ENCODE measurements around the gene C19orf85. TPM values are rescaled to one million over a fixed set of nuclear protein-coding genes. Genes with fewer than 3 reads are reported as not detected.
A peak's percentile ranks its signal among the peaks of the same experiment; 100 is the strongest.

C19orf85 gene
- total RNA-seq, 1 experiment from 2014 or later: not detected

DNA sequence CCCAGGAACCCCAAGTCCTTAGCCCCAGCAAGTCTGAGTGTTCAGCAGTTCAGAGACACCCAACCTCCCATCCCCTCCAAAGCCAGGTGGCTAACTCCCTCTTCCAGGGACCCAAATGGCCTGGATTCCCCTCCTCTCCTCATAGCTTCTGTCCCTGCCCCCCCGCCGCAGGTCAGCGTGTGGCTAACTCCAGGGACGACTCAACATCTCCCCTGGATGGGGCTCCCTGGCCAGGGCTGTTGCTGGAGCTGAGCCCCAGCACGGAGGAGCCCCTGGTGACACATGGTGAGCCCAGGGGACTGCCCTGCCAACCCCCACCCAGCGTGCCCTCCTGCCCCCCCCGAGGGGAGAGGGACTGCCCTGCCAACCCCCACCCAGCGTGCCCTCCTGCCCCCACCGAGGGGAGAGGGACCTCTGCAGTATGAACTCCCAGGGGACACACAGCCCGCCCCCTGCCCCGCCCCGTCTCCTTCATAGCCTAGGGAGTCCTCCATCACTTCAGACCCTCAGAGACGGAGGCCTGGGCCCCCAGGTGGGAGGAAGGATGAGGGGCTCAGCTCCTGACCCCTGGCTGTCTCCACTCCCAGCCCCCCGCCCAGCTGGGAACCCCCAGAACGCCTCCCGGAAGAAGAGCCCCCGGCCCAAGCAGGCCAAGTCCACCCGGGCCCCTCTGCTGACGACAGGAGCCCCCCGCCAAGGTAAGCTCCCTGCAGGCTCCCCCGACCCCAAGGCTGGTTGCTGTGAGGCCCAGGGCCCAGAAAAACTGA is 25.3 kb upstream of the C19orf85 start:
- no peak for DNase-seq (ENCODE audit: low spot score)

DNA sequence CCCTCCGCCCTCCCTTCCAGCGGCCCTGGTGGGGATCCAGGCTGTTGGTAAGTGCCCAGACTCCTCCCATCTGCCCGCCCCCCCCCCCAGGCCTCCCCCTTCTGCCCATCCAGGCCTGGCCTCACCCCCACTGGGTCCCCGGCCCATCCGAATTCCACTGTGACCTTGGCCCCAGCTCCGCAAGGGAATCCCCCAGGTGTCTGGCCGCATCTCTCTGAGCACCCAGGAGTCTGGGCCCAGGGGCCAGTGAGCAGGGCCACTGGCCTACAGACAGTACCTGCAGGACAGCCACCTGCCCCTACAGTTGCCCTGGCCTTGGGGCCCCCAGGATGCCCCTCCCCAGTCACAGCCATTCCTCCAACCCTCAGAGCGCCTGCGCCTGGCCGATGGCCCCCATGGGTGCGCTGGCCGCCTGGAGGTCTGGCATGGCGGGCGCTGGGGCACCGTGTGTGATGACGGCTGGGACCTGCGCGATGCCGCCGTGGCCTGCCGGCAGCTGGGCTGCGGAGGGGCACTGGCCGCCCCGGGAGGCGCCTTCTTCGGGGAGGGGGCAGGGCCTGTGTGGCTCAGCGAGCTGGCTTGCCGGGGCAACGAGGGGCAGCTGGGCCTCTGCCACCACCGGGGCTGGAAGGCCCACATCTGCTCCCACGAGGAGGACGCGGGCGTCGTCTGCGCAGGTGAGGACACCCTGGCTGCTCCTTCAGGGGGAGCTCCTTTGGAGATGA is 24.6 kb upstream of the C19orf85 start:
- DNase-seq (ENCODE audit: low spot score): no peak

DNA sequence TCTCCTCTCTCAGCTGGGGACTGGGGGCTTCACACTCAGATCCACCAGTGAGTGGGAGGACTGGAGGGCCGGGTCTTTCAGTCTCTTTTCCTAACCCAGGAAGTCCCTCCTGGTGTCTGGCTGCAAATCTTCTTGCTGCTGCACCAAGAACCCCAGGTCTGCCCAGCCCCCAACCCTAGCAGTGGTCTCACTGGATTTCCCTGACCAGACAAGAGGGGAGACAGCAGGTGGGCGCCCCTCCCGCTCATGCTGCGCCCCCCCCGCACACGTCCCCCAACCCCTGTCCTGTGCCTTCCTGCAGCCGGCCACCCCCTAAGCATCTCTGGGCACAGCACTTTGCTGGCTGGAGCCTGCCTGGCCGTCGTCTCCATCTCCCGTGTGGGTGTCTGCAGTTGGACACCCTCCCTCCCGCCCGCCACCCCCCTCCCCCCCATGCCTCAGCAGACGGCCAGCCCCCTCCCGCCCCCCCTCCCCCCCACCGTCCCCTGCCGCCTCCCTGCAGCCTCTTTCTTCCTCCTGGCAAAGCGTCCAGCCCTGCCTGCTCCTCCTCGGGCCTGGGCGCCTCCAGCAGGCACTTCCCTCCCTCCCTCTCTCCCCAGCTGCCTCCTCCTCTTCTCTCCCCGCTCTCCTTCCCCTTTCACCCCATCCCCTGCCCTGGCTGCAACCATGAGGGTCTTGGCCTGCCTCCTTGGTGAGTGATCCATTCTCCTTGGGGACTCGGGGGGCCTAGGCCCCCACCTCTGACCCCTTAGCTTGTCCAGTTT is 23.6 kb upstream of the C19orf85 start, which contains the start of gene SSC5D:
SSC5D (plus strand) TSS at position 513 of the 764 bp plus-strand sequence; CDS start at position 667, 154 bp downstream.
- DNase-seq (ENCODE audit: low spot score): no peak

DNA sequence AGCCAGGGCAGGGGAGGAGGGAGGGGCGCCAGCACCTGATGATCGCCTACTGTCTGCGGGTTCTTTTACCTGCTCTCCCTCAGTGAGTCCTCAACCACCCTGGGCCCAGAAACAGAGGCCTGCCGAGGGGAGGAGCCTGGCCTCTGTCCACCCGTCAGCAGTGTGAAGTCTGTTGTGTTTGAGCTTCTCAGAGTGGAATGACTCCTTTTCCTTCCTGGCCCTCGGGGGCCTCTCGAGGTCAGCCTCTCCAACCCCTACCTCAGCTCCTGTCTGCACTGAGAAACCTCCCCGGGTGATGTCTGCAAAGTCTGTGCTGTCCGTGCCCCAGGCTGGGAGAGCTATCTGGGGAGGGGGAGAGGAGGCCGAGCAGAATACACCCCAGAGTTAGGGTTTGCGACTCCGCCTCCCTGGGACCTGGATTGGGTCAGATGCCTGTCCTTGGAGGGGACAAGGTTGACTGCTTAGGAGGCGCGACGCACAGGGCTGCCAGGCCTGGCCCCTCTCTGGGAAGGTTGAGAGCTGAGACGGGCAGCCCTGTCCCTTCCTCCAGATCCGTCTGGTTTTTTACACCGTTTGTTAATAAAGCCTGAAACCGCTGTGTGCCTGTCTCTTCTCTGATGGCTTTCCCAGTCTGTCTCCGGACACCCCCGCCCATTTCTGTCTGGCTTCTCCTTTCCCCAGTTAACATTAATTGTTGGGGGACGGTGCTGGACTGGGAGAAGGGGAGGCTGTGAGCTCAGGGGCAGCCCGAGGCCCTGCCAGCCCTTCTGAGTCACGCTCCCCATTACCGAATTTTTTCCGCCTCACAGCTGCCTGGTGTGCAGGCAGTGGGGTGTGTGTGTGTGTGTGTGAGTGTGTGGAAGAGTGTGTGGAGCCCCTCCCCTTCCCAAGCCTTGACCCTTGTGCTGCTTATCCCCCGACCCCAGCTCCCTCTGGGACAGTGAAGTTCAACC is 22.7 kb upstream of the C19orf85 start:
- DNase-seq (ENCODE audit: low spot score): peak; percentile 94

DNA sequence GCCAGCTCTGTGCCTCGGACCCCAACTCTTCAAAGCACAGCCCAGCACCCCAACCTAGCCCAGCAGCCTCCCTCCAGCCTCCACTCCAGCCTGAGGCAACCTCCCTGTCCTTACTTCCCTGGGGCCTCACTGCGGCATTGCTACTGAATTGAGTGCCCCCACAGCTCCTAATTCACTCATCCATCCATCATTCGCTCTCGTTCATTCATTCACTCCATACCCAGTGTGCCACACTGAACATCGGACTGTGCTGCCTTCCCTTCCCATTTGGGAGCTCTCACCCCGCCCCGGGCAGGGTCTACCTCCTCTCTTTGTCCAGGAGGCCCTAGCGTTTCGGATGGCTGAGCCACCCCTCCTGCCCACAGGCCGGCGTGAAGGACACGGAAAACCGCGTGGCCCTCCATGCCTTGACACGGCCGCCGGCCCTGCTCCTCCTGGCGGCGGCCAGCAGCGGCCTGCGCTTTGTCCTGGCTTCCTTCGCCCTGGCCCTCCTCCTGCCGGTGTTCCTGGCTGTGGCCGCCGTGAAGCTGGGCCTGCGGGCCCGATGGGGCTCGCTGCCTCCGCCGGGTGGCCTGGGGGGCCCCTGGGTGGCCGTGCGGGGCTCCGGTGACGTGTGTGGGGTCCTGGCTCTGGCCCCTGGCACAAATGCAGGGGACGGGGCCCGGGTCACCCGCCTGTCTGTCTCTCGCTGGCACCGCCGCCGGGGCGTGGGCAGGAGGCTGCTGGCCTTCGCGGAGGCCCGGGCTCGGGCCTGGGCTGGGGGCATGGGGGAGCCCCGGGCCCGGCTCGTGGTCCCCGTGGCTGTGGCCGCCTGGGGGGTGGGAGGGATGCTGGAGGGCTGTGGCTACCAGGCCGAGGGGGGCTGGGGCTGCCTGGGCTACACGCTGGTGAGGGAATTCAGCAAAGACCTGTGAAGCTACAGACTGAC is 21.8 kb upstream of the C19orf85 start:
- no peak for DNase-seq (ENCODE audit: low spot score)

DNA sequence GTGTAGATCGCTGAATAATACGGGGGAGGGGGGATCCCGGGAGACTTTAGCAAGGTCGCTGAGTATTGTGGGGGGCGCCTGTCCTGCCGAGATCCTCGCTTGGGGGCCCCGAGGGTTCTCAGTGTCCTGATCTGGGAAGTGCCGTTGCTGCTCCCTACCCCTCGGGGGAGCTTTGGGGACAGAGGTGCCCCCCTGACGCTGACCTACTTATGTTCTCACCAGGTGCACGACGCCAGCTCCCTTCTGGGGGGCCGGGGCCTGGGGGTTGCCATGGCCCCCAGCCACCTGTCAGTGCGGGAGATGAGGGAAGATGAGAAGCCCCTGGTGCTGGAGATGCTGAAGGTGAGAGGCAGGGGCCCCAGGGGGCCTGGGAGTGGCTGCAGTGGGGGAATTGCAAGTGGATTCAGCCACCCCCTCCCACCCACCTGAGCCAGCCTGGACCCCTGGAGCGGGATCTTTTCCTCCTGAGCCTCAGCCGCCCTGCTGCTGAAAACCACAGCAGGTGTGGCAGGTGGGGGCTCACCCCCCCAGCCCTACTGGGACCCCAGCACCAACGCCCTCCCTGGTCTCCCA is 21.0 kb upstream of the C19orf85 start:
- DNase-seq (ENCODE audit: low spot score): no peak

DNA sequence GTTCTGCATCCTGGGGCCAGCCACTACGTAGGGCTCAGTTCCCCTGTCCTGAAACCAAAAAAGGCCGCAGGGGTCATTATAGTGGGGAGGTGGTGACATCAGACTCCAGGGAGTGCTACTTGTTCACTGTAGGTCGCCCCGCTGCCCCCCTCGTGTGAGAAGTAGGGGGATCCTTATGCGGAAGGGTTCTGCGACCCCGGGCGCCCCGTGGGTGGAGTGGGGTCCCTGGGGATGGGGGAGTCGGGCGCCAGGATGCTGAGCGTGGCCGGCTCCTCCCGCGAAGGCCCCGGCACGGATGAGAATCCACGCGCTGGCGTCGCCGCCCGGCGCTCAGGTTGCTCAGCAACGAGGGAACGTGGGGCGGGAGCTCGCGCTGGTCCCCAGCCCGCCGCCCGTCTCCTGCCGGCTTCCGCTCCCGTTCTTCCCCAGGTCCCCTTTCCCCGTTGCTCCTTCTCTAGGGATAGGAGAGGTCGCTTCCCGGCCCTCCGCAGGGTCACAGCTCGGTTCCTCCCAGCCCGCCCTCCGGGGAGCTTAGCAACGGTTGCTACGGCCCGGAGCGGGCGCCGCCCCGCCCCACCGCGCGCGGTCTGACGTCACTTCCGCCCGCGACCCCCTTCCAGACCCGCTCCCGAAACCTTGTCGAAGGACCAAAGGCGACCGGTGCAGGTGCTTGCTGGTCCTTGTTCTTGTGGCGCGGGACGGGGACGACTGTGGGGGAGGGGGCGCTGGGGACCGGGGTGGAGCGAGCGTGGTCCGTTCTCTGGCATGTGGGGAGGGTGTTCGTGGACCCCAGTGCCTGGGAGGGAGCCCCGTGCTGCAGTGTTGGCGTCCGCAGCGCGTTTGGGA is 20.3 kb upstream of the C19orf85 start, which contains the start of gene NAT14:
NAT14 (plus strand) TSS at position 596 of the 846 bp plus-strand sequence. CDS start 521 bp downstream, outside the sequence.
- peak; percentile 58 for DNase-seq (ENCODE audit: low spot score)

DNA sequence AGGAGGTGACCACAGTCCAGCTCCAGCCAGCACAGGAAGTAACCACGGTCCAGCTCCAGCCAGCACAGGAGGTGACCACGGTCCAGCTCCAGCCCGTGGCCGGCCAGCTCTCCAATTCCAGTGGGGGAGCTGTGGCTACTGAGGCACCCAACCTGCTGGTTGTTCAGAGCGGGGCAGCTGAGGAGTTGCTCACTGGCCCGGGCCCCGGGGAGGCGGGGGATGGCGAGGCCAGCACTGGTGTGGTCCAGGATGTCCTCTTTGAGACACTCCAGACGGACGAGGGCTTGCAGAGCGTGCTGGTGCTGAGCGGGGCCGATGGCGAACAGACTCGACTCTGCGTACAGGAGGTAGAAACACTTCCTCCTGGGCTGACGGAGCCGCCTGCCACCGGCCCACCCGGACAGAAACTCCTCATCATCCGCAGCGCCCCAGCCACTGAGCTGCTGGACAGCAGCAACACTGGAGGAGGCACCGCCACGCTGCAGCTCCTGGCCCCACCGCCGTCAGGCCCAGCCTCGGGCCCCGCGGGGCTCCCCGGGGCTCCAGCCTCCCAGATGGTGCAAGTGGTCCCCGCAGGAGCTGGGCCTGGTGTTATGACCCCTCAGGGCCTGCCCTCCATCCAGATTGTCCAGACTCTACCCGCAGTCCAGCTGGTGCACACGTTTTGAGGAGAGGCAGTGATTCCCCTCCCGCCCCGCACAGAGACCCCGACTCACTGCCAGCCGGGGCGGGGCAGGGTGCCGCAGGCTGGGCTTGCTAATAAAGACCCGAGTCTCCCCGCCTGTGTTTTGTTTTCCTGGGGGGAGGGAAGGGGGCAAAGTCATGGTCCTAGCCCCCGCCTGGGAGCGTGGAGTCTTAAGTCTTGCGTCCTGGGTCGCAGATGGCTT is 19.4 kb upstream of the C19orf85 start:
- DNase-seq (ENCODE audit: low spot score): no peak

DNA sequence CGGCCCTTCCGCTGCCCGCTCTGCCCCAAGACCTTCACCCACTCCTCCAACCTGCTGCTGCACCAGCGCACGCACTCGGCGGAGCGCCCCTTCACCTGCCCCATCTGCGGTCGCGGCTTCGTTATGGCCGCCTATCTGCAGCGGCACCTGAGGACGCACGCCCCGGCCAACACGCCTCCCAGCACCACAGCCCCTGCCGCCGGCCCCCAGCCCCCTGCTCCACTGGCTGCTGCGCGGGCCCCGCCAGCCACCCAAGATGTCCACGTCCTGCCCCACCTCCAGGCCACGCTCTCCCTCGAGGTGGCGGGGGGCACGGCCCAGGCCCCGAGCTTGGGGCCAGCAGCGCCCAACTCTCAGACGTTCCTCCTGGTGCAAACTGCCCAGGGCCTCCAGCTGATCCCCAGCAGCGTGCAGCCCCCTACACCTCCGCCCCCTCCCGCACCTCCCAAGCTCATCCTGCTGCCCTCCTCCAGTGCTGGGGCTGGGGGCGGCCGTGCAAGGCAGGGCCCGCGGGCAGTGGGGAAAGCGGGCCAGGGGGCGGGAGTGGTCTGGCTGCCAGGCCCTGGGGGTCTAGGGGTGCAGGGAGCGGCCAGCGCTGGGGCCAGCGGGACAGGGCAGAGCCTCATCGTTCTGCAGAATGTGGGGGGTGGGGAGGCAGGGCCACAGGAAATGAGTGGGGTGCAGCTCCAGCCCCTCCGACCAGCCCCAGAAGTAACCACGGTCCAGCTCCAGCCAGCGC is 18.6 kb upstream of the C19orf85 start:
- DNase-seq (ENCODE audit: low spot score): no peak

DNA sequence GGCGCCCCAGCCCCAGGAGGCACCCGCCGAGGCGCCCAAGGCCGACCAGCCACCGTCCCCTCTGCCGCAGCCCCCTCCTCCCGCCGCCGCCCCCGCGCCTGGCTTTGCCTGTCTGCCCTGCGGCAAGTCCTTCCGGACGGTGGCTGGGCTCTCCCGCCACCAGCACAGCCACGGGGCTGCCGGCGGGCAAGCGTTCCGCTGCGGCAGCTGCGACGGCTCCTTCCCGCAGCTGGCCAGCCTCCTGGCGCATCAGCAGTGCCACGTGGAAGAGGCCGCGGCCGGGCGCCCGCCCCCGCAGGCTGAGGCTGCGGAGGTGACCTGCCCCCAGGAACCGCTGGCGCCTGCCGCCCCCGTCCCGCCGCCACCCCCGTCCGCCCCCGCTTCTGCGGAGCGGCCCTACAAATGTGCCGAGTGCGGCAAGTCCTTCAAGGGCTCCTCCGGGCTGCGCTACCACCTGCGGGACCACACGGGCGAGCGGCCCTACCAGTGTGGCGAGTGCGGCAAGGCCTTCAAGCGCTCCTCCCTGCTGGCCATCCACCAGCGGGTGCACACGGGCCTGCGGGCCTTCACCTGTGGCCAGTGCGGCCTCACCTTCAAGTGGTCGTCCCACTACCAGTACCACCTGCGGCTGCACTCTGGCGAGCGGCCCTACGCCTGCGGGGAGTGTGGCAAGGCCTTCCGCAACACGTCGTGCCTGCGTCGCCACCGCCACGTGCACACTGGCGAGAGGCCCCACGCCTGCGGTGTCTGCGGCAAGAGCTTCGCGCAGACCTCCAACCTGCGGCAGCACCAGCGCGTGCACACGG is 17.8 kb upstream of the C19orf85 start:
- no peak for DNase-seq (ENCODE audit: low spot score)

DNA sequence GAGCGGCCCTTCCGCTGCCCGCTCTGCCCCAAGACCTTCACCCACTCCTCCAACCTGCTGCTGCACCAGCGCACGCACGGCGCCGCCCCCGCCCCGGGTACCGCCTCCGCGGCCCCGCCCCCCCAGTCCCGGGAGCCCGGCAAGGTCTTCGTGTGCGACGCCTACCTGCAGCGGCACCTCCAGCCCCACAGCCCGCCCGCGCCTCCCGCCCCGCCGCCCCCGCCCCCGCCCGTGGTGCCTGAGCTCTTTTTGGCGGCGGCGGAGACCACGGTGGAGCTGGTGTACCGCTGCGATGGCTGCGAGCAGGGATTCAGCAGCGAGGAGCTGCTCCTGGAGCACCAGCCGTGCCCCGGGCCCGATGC is 17.2 kb upstream of the C19orf85 start:
- DNase-seq (ENCODE audit: low spot score): no peak

DNA sequence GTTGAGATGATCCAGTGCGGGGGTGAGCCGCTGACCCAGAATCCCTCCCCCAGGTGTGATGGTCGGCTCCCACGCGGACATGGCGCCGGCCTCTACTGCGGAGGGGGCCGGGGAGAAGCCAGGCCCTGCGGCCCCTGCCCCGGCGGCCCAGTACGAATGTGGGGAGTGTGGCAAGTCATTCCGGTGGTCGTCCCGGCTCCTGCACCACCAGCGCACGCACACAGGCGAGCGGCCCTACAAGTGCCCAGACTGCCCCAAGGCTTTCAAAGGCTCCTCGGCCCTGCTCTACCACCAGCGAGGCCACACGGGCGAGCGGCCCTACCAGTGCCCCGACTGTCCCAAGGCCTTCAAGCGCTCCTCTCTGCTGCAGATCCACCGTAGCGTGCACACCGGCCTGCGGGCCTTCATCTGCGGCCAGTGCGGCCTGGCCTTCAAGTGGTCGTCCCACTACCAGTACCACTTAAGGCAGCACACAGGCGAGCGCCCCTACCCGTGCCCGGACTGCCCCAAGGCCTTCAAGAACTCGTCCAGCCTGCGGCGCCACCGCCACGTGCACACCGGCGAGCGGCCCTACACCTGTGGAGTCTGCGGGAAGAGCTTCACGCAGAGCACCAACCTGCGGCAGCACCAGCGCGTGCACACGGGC is 16.7 kb upstream of the C19orf85 start:
- no peak for DNase-seq (ENCODE audit: low spot score)

DNA sequence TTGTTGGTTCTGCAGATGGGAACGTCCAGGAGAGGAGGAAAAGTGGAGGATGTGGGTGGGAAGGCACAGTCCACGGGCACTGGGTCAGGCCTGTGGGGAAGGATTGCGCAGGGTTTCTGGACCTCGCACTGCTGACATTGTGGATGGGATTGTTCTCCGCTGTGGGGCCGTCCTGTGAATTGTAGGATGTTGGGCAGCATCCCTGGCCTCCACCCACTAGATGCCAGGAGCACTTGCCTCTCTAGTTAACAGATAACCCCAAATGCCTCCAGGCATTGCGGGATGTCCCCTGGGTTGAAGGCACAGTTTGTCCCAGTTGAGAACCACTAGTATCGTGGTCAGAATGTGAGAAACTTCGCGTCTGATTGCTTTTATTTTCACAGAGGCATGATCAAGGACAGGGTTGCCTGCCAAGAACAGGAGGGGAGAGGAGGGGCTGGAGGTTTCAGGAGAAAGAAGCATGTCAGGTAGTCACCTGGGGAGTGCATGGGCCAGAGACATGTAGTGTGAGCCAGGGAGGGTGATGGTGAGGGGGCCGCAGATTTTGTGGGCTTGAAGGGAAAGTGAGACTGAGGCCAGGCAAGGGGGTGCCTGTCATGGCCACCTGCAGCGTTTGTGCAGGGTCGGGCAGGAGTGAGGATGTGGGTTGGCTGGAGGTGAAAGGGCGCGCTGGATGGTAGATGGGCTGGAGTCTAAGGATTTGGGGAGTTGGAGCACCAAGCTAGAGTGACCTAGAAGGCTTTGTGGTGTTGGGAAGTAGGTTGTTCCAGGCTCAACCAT is 15.1 kb upstream of the C19orf85 start:
- no peak for DNase-seq (ENCODE audit: low spot score)

DNA sequence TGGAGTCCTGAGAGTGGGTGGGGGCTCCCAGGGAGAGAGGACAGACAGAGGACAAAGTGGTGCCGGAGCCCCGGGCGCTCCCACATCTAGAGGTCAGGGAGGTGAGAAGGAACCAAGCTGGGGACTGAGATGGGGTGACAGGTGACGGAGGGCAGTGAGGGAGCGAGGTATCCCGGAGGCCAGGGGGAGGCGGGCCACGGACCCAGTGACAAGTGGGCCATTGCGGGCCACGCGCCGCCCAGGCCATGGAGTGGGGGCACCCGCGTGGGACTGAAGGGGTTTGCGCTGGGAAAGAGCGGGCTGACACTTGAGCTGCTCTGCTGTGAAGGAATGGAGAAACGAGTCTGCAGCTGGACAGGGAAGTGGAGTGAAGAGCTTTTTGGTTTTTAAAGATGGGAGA is 14.5 kb upstream of the C19orf85 start:
- no peak for DNase-seq (ENCODE audit: low spot score)

DNA sequence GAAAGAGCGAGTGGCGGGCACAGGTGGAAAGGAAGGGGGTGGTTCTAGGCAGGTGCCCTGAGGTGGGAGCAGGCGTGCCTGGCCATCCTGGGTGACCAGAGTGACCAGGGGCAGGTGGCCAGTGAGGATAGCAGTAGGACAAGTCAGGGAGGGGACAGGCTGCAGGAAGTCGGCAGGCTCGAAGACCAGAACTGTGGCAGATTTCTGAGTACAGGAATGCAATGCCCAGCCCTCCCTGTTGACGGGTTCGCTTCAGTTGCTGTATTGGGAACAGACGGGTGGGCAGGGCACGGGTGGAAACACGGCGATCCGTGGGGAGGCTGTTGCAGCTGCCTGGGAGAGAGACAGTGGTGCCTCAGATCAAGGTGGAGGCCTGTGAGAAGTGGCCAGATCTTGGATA is 13.8 kb upstream of the C19orf85 start:
- DNase-seq (ENCODE audit: low spot score): no peak
